Nephron (organoid): Measurements from ENCODE around the gene HS6ST3.

Source experiments
- H3K27ac Mint-ChIP-seq, 3 experiments: 2 replicates each; pipeline ENCODE4 v1.8.0; 2020; ENCODE audit warnings: mixed read lengths in 3 of 3, mild to moderate bottlenecking in 2 of 3, moderate library complexity in 1 of 3
- H3K27me3 Mint-ChIP-seq: 2 replicates; pipeline ENCODE4 v1.8.0; 2021; ENCODE audit warnings: low read depth, mild to moderate bottlenecking, moderate library complexity, mixed read lengths
- H3K36me3 Mint-ChIP-seq: 2 replicates; pipeline ENCODE4 v1.8.0; 2020; ENCODE audit warnings: low read depth, mixed read lengths
- H3K4me1 Mint-ChIP-seq: 2 replicates; pipeline ENCODE4 v1.8.0; 2020; ENCODE audit warnings: mixed read lengths
- H3K4me3 Mint-ChIP-seq, 3 experiments: 2 replicates each; pipeline ENCODE4 v1.8.0; 2020; ENCODE audit warnings: mild to moderate bottlenecking in 3 of 3, mixed read lengths in 3 of 3, moderate library complexity in 2 of 3
- H3K9me3 Mint-ChIP-seq: 2 replicates; pipeline ENCODE4 v1.8.0; 2020; ENCODE audit warnings: mixed read lengths
- CTCF ChIP-seq, 3 experiments: fragments of 200-600 bp; sonication (generic); IDR thresholded peaks; one replicate each; pipeline ENCODE4 v1.5.0; 2021; ENCODE audit warnings: antibody characterized with exemption in 3 of 3; ENCODE audit not compliant: unreplicated experiment in 3 of 3

HS6ST3 gene

DNA sequence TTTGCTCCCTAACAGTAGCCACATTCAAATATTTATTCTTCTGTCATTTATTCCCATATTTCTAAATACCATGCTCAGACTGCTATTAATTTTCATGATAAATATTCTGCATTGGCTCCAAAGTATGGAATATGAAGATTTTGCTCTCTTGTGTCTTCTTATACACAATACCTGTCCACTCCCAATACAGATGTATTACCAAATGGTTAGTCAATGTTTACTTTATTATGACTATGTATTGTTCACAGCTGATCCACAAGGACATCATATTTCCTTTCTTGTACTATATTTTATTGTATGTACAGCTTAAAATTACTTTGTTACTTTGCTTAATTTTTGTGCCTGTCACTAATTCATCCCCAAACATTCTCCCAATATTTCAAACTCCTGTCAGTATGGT is 582.1 kb downstream of the HS6ST3 start:
- no peaks in the 10 kb centered on the region for H3K4me1 Mint-ChIP-seq
- H3K9me3 Mint-ChIP-seq, result no peaks in the 10 kb centered on the region
- no peak for TF ChIP-seq CTCF (IDR thresholded peaks at IDR 0.05; ENCODE audit: unreplicated experiment in 3 of 3)
- H3K27me3 Mint-ChIP-seq, result no peaks in the 10 kb centered on the region
- no peaks in the 10 kb centered on the region for H3K36me3 Mint-ChIP-seq
- no peak overlapping the region for H3K4me3 Mint-ChIP-seq
- H3K27ac Mint-ChIP-seq, result no peak overlapping the region

DNA sequence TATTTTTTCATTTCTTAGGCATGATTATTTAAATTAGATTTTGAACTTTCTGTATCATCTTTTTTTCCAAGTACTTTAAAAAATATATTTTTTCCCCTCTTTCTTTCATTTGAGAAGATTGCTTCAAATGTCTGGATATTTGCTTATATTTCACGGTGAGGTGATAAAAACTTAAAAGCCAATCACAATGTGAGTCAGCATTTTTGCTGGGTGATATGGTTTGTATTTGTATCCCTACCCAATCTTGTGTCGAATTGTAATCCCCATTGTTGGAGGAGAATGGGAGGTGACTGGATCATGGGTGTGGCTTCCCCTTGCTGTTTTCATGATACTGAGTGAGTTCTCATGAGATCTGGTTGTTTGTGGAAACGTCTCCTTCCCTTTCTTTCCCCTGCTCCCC is 583.9 kb downstream of the HS6ST3 start:
- Mint-ChIP-seq H3K27me3 (no peaks in the 10 kb centered on the region), H3K9me3 (no peaks in the 10 kb centered on the region), H3K36me3 (no peaks in the 10 kb centered on the region), H3K4me3 (no peak overlapping the region), H3K4me1 (no peaks in the 10 kb centered on the region), H3K27ac (no peak overlapping the region)
- TF ChIP-seq CTCF (IDR thresholded peaks at IDR 0.05; ENCODE audit: unreplicated experiment in 3 of 3), result no peak

DNA sequence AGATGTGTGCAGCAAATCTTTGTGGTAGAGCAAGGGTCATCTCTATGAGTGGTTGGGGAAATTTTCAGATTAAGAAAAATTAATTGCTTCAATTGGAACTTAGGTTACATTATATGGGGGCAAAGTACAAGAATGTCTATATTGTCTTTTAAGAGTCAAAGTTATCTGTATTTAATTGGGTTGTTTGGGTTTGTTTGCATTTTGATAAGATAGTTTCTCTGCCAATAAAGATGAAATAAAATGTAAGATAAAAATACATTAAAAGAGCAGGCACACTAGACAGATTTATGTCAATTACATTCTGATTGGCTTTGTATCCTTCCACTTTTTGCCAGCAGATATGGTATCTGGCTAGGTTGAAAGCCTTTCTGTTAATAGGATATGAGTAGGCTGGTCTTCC is 587.1 kb downstream of the HS6ST3 start:
- Mint-ChIP-seq H3K27ac (no peak overlapping the region), H3K9me3 (no peaks in the 10 kb centered on the region), H3K4me3 (no peak overlapping the region), H3K27me3 (peaks cover 6% of the 10 kb centered on the region), H3K4me1 (no peaks in the 10 kb centered on the region), H3K36me3 (no peaks in the 10 kb centered on the region)
- TF ChIP-seq CTCF (IDR thresholded peaks at IDR 0.05; ENCODE audit: unreplicated experiment in 3 of 3), result no peak

DNA sequence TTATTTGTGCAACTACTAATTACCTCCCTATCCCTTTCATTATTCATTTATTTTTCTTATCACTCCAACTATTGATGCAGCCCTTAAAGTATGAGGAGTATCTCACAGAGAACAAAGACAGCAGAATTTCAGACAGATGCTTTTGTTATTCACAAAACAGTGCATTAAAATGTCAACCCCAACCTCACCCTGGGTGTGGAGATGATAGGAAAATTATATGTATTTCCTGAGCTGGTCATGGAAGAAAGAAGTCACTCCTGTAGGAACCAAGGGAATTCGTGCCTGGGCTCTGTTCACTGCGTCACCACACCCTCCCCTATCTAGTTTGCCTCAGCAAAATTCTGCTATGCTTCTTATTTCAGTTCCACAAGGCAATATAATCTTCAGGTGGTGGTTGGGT is 588.9 kb downstream of the HS6ST3 start:
- peaks cover 6% of the 10 kb centered on the region for H3K27me3 Mint-ChIP-seq
- H3K27ac Mint-ChIP-seq, result no peak overlapping the region
- H3K36me3 Mint-ChIP-seq, result no peaks in the 10 kb centered on the region
- no peak overlapping the region for H3K4me3 Mint-ChIP-seq
- no peak for TF ChIP-seq CTCF (IDR thresholded peaks at IDR 0.05; ENCODE audit: unreplicated experiment in 3 of 3)
- H3K9me3 Mint-ChIP-seq, result no peaks in the 10 kb centered on the region
- no peaks in the 10 kb centered on the region for H3K4me1 Mint-ChIP-seq

DNA sequence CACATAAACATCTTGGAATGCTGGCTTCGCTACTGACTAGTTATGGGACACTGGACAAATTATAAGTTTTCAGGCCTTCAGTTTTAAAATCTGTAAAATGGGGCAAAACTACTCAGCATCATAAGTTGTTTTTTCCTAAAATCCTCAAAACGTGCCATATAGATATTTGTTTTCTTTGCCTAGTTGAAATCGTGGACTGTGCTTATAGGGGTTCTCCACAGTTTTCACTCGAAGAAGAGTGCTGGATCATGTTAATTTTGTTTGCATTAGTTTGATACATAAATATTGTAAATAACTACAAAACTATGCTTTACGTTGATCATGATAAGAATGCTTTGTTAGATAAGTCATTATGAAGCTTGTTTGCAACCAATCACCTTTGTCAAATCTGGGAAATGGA is 591.0 kb downstream of the HS6ST3 start:
- no peak overlapping the region for H3K27ac Mint-ChIP-seq
- H3K4me1 Mint-ChIP-seq, result no peaks in the 10 kb centered on the region
- no peaks in the 10 kb centered on the region for H3K36me3 Mint-ChIP-seq
- H3K4me3 Mint-ChIP-seq, result no peak overlapping the region
- no peak for TF ChIP-seq CTCF (IDR thresholded peaks at IDR 0.05; ENCODE audit: unreplicated experiment in 3 of 3)
- H3K9me3 Mint-ChIP-seq, result no peaks in the 10 kb centered on the region
- peaks cover 6% of the 10 kb centered on the region for H3K27me3 Mint-ChIP-seq

GRCh38 chr13:96681766-96682165 is 591.9 kb downstream of the HS6ST3 start:
- TF ChIP-seq CTCF (IDR thresholded peaks at IDR 0.05; ENCODE audit: unreplicated experiment in 3 of 3), result no peak
- Mint-ChIP-seq H3K4me3 (no peak overlapping the region), H3K27me3 (peaks cover 6% of the 10 kb centered on the region), H3K27ac (no peak overlapping the region), H3K36me3 (no peaks in the 10 kb centered on the region), H3K4me1 (no peaks in the 10 kb centered on the region), H3K9me3 (no peaks in the 10 kb centered on the region)
